ENCODE data around the gene UBTD2. TPM values are rescaled to one million over a fixed set of nuclear protein-coding genes. Genes with fewer than 3 reads are reported as not detected.
A peak's percentile ranks its signal among the peaks of the same experiment; 100 is the strongest.

Gene UBTD2
- total RNA-seq, 1 experiment from 2014 or later, result 32.6 TPM

- DNase-seq (ENCODE audit: low read depth), result no peak
Measured at GRCh38 chr5:172194985-172195774, 88.4 kb downstream of the UBTD2 start.

GRCh38 chr5:172193872-172194271 lies 89.7 kb downstream of the UBTD2 start, which contains the start of gene EFCAB9:
Gene EFCAB9 (plus strand): TSS chr5:172194172. CDS start chr5:172194173, 1 bp downstream.
- DNase-seq (ENCODE audit: low read depth), result no peak

GRCh38 chr5:172189693-172190296 lies 93.8 kb downstream of the UBTD2 start:
- DNase-seq (ENCODE audit: low read depth), result no peak

GRCh38 chr5:172188893-172189692 lies 94.5 kb downstream of the UBTD2 start:
- DNase-seq (ENCODE audit: low read depth), result no peak

GRCh38 chr5:172188033-172188892 lies 95.3 kb downstream of the UBTD2 start, which contains the start of gene STK10:
Gene STK10 (minus strand): TSS chr5:172188224. CDS start chr5:172188042, 182 bp downstream.
- peak; percentile 96 for DNase-seq (ENCODE audit: low read depth)

GRCh38 chr5:172187118-172188032 lies 96.2 kb downstream of the UBTD2 start:
- peak; percentile 95 for DNase-seq (ENCODE audit: low read depth)

- no peak for DNase-seq (ENCODE audit: low read depth)
Measured at GRCh38 chr5:172186114-172186695, 97.4 kb downstream of the UBTD2 start.

GRCh38 chr5:172185096-172185461 lies 98.5 kb downstream of the UBTD2 start:
- DNase-seq (ENCODE audit: low read depth), result no peak

- DNase-seq (ENCODE audit: low read depth), result no peak
Measured at GRCh38 chr5:172183881-172184280, 99.7 kb downstream of the UBTD2 start.

GRCh38 chr5:172182291-172182690 lies 101.3 kb downstream of the UBTD2 start:
- DNase-seq (ENCODE audit: low read depth), result no peak

- DNase-seq (ENCODE audit: low read depth), result no peak
Measured at GRCh38 chr5:172180936-172181335, 102.6 kb downstream of the UBTD2 start.

GRCh38 chr5:172178991-172179989 lies 104.3 kb downstream of the UBTD2 start:
- peak; percentile 64 for DNase-seq (ENCODE audit: low read depth)

- no peak for DNase-seq (ENCODE audit: low read depth)
Measured at GRCh38 chr5:172178301-172178987, 105.1 kb downstream of the UBTD2 start.

- no peak for DNase-seq (ENCODE audit: low read depth)
Measured at GRCh38 chr5:172177176-172177575, 106.4 kb downstream of the UBTD2 start.

GRCh38 chr5:172175263-172175719 lies 108.3 kb downstream of the UBTD2 start:
- DNase-seq (ENCODE audit: low read depth), result peak; percentile 40

- DNase-seq (ENCODE audit: low read depth), result peak; percentile 94
Measured at GRCh38 chr5:172173564-172174153, 109.9 kb downstream of the UBTD2 start.

- DNase-seq (ENCODE audit: low read depth), result peak; percentile 49
Measured at GRCh38 chr5:172172912-172173563, 110.5 kb downstream of the UBTD2 start.

Data from Daoy (cell line).